Right kidney (tissue), 1 donor: ENCODE data around the gene HLCS.

ENCODE experiments used
- DNase-seq: peaks from one replicate; pipeline ENCODE4 v3.0.0-alpha.2; 2016

HLCS gene

DNA sequence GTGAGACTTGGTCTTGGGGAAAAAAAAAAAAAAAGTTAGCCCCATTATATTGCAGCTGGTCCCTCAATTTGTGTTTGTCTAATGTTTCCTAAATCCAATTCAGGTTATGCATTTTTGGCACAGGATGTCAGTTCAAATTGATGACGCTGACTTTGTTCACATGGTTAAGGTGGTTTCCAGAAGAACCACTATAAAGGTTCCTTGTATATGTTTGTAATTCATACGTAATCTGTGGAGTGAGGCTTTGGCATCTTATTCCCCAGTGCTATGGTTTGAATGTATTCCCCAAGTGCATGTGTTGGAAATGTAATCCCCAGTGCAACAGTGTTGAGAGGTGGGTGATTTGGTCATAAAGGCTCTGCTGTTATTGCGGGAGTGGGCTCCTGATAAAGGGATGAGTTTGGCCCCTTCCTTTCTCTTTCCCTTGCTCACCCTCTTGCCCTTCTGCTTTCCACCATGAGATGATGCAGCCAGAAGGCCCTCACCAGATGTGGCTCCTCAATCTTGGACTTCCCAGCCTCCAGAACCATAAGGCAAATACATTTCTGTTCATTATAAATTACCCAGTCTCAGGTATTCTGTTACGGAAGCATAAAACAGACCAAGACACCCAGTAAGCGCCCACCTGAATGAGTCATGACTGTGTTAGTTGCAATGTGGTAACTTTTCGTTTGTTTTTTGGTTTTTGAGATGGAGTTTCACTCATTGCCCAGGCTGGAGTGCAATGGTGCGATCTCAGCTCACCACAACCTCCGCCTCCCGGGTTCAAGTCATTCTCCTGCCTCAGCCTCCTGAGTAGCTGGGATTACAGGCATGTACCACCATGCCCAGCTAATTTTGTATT is 19.5 kb upstream of the HLCS start:
- no peak for DNase-seq

DNA sequence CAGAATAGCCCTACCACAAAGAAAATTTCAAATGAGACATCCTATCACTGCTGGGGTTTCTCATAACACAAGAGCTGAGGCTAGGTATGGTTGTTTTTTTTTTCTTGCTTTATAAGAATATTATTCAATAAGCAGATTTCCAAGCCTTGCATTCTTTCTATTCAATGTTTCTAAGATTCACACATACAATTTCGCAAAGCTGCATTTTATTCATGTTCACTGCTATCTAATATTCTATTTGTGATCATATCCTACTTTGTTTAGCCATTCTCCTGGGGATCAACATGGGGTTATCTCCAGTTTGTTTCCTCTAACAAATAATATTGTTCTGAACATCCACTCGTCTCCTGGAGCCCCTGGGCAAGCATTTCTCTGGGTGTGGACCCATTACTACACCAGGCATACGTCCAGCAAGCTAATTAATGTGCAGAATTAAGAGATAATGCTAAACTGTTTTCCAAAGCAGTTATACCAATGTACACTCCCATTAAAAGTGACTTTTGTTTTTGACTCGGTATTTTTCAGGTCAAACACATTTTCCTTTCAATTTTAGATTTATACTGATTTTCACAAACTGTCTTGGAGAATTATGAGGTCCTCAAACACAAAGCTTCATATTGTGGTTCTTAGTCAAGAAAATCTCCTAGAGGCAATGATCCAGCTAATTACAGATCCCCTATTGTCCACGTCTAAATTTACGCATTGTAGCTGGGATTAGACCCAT is 15.7 kb upstream of the HLCS start:
- no peak for DNase-seq

DNA sequence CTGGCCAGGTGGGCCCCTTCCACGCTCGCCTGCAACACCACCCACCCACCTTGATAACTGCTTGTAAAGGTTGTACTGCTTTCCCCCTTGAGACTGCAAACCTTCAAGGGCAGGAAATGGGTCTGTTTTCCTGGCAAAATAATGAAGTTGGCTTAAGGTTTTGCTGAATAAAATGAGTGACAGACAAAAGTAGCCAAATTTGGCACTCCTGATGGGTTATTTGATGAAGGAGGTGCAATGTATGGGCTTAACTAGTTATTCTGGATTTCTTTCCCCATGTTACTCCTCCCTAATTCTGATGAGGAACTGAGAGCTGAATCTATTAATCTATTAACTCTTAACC is 14.6 kb upstream of the HLCS start:
- no peak for DNase-seq

DNA sequence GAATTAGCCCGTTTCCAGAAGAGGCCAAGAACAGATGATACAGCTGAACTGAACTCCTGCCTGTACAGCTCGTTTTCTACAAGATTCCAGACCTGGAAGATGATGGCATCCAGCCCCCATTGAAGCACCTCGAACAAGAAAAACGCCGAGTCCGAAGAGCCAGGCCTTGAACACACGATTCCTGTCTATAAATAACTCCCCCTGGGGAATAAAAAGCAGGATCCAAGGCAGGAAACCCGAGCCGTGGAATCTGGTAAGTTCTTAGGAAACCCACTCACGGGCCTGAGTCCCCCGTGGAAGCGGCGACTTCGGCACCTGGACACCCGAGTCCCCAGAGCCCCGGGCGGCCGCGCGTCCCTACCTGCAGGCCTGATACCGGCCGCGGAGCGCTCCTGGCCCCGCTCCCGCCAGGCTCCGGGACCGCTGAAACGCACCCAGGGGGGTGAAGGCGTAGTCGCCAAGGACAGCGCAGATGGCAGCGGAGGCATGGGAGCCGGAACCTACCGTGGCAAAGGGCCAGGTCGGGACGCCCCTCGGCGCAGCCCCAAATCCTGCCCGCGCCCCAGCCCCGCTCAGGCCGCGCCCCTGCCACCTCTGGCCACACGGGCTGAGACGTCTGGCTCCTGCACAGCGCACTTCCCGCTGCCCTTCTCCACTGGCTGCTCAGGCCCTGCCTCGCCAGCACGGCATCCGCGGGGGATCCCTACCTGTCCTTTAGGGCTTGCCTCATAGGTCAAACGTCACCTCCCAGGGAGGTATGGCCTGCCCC is 14.0 kb upstream of the HLCS start:
- DNase-seq: peak; percentile 73

DNA sequence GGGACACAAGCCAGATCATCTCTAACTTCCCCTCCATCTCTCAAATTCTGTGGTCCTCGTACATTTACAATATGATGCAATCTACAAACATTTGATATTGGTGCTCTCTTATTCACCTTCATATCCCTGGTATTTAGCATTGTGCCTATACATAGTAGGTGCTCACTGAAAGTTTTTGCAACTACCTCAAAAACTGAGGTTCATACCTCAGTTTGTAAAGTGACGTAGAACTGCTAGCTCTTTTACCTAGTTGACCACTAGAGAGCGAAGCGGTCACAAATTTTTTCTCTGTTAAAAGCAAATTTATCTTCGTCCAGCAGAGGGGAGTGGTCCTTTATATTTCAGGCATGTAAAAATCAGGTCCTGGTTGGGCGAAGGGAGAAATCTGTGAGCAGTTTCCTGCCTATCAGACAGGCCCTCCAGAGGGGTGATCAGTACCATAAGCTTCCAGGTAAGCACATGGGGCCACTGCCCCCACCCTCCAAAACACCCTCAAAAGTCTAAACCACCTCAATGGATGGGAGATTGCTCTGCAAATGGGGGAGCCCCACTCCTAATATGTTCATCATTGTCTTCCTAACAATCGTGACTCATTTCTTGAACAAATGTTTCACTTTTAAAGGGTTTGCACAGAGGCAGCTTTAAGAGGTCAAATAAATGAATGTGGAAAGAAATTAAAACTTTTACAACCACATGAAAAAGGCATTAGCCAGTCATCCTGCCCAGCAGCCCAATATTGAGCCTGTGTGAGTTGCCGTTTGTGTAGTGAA is 10.6 kb upstream of the HLCS start:
- DNase-seq: peak; percentile 61

DNA sequence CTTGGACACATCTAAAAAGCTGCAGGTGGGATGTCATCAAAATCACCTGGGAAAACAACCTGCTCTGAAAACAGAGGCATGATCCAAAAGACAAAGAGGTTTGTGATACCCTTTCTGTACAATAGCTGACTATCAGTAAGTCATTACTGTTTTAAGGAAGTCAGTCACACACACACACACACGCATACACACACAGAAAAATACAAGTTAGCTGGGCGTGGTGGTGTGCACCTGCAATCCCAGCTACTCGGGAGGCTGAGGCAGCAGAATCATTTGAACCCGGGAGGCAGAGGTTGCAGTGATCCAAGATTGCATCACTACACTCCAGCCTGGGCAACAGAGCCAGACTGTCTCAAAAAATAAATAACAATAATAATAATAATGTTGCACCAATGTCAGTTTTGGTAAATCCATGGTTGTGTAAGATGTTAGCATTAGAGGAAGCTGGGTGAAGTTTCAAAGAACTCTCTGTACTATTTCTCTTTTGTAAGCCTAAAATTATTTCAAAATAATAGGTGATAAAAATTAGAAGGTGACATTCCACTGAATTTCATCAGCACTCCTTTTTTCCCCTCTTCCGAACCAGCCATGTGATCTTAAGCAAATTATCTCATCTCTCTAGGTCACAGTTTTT is 9.9 kb upstream of the HLCS start:
- no peak for DNase-seq

DNA sequence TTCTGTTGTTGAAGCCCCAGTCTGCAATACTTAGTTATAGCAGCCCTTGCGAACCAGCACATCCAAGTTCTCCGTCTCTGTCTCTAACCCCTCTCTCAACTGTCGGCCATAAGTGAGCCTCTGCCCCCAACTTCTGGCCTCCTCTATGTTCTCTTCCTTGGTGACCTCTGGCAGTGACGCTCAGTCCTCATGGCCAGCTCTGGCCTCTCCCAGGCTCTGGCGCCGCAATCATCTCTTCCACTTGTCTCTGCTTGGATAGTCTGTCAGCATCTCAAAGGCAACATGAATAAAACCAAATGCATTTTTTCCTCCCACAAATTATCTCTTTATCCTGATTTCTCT is 8.4 kb upstream of the HLCS start:
- DNase-seq: no peak

DNA sequence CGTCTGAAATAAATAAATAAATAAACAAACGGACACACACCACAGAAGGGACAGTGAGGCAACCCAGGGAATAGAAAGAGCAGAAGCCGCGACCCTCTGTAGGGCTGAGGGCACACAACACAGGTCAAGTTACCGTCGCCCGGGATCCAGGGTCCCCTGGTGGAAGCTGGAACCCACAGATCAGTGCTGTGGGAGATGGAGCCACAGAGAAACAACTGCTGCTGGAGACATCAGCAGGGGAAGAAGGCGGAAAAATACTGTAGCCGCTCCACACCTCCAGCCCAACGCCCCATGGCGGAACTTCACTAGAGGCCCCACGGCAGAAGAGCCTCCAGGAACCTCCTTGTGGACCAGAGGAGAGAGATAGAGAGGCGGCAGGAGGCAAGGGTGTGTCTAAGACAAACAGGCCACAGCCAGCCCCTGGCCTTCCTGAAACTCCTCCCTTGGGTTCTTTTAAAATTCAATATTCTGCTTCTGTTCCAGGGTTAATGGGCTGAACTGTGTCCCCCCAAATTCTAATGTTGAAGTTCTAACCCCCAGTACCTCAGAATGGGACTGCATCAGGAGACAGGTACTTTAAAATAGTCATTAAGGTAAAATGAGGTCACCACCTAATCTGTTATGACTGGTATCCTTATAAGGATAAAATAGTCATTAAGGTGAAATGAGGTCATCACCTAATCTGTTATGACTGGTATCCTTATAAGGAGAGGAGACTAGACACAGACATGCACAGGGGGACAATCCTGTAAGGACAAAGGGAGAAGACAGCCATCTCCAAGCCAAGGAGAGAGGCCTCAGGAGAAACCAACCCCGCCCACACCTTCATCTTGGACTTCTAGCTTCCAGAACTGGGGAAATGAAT is 7.7 kb upstream of the HLCS start:
- DNase-seq: no peak

DNA sequence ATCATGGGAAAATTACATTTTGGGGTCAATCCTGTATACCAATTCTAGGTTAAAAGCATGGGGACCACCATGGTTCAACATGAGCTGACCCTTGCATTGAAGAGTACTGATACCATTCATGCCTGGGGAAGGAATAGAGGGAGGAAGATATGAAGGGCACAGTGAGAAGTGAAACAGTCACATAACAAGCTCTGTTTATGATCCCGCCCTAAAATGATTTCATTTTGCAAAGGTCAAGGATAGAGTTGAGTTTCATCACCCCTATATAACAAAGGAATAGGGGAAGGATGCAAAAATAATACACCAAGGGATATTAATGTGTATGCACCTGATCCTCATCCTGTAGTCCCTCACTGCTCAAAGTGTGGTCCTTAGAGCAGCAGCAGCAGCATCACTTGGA is 2.5 kb upstream of the HLCS start:
- no peak for DNase-seq

DNA sequence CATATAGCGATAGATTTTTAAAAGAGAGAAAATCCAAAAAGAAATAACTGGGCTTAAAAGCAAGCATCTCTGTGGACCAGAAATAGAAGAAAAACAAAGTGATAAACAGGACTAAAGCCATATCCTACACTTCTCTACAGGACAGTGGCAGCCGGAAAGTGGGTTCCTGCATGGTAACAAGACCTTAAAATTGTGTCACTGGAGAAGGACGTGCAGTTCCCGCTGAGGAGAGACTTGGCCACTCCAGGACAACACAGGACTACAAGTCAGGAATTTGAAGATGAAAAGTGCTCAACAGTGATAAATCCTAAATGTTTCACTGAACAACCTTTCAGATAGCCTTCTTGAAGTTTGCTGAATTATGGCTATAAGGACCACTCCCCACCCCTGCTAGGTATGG is 1.9 kb upstream of the HLCS start:
- DNase-seq: no peak

DNA sequence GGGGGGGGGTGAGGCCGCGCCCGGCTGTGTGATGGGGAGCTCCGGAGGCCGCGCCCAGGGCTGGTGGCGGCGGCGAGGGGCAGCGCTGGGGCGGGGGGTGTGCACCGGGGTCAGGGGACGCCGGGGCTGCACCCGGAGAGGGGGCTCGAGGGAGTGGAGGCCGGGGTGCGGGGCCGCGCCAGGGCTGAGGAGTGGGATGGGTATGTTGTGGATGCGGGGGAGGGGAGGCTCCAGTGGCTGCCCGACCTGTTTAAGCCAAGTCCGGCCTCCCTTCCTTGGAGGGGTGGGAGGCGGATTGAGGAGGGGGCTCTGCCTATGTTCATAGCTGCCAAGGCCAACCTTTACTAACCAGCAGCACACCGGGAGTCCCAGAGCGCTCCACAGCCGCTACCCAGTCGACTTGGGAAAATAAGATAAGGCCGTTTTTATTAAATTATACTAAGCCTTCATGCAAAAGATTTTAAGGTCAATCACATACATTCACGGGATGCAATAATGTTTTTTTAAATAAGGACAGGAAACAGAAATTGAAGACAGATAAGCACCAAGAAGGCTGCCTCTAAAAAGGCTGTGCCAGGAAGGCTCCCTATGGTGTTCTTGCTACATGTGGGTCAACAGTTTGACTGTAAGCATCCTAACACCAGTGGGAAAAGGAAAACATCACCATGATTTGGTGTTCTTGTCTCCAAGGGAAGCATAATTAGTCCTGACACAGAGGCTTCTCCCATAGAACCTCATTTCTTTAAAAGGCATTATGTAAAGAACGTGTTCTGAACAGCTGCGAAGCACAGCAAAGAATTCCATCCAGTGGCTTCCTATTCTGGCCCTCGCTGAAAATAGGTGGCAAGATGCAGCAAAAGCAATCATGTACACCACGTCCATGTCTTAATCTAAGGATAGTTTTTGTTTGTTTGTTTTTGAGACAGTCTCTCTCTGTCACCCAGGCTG is 626 bp upstream of the HLCS start:
- peak; percentile 53 for DNase-seq

DNA sequence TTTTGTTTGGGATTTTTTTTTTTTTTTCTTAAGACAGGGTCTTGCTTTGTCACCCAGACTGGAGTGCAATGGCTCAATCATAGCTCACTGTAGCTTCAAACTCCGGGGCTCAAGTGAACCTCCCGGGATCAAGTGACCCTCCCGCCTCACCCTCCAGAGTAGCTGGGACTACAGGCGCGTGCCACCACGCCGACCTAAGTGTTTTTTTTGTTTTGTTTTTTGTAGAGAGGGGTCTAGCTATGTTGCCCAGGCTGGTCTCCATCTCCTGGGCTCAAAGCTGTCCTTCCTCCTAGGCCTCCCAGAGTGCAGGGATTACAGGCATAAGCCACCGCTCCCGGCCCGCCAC is 776 bp downstream of the HLCS start:
- no peak for DNase-seq

DNA sequence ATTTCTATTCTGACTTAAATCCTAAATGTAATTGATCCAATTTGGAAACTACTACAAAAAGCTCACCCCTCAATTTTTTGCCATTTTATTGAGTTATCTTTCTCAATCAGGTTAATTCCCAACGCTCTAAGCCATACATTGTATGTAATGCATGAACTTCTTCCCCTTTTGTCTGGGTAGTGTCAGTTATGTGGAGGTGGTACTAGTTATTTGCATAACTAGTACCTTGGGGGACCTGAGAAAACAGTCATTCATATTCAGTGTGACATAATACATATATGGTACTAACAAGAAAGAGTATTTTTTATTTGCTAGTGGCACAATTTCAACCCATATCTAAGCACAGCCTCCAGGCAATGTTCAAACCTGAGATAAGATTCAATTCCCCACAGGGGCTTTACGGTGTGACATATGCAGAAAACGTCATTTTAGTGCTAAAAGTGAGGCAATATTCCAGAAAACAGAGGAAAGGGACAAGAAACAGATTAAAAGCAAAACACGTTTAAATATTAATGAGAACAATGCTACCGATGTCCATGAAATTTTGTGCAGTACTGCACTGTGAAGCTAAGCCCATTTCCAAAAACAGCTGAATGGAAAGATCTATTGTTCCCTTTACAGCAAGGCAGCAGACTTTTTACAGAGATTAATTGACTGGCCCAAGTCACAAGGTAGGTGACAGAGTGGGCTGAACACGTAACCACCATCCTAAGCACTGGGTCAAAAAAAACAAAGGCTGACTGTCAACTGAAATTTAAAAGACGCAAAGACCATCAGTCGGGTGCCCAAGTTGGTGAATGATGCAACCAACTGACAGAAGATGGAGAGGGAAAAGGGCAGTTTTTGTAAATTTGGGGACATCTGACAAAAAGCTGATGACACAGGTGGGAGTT is 1.4 kb downstream of the HLCS start:
- no peak for DNase-seq

DNA sequence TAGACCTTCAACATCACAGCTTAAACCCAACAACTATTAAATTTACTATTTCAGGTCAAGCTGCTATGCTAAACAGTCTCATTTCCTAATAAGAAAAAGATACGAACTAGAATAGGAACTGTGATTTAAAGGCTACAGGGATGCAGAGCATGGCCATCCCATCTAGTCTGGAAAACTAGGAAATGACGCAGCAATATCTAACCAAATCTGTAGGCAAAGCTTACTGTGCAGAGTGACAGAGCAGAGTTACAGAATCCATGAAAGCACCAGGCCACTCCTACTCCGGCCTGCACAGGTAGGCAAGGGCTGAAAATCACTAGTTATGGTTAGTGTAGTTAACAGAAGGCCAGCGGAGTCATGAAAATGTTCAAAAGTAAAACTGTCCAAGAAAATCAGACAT is 2.1 kb downstream of the HLCS start:
- DNase-seq: no peak

DNA sequence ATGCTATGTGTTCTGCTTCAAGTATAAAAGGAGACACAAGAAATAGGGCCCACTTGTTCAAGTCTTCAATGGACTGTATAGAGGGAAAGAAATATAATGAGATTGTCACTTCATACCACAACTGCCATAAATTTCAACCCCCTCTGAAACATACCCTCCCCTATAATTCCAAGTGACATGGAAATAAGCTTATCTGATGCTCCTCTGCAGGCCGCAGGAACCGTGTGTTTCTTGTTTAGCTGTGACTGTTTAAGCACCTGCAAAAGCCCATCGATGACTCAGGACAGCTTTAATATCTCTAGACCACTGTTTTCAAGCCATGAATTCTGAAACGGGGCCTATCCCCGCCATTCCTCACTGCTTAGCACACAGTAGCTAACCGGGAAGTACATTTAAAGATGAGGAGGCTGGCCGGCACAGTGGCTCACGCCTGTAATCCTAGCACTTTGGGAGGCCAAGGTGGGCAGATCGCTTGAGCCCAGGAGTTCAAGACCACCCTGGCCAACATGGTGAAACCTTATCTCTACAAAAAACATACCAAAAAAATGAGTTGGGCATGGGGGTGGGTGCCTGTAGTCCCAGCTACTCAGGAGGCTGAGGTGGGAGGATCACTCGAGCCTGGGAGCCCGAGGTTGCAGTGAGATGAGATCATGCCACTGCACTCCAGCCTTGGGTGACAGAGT is 4.2 kb downstream of the HLCS start:
- DNase-seq: no peak

DNA sequence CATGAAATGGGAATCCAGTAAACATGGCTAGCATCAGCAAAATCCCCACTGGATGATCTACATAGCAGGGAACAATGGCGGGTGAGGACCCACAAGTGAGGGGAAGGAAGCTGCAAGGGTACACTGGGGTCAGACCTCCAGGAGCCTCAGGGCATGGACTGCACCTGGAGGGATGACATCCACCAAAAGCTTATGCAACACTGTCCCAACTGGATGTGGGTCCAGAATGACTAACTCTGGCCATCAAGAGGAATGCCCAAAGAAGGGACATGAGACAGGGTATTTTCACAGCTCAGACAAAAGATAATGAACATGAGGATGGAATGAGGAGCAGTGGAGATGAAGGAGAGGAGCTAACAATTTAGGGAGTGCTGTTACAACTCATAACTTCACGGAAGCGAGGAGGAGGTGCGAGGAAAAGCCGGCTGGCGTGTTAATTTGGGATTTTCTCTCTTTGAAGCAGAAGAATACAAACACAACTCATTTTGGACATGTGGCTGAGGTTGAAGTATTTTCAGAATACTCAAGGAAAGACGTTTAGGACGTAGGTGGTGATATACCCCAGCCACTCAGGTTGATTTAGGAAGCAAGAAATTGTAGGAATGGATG is 5.7 kb downstream of the HLCS start:
- no peak for DNase-seq

DNA sequence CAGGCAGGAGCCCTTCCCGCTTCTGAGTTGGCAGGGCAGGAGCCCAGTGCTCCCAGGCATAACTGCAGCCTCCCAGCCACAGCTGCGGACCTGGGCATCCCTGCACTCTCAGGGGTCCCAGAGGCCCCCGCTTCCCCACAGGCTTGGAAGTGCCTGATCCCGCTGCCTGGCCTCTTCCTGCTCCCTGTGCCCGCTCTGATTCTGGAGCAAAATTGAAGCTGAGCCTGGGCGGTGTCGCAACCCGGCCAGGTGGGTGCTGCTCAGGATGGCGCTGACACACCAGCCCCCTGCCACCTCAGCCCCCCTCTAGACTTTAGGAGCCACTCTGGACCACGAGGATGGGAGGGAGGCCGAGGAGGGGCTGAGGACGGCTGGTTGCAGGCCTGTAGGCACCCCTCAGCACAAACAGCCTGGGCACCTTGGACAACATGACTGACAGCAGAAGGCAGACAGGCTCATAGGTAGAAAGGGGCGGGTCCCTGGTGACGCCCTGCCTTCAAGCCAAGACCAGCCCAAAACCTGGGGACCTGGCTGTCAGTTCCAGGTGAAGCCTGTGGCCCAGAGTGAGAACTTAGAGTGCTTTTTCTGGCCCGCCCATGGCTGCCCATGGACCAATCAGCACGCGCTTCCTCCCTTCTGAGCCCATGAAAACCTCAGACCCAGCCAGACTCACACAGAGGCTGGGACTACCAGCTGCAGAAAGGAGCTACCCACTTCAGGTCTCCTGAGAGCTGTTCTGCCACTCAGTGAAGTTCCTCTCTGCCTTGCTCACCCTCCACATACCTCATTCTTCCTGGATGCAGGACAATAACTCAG is 7.2 kb downstream of the HLCS start:
- no peak for DNase-seq
